GM18873 (cell line): Measurements from ENCODE around the gene SDC1.
"Not testable (repeated sequence)": the region's sequence is repeated elsewhere in the genome, so short reads cannot be mapped to it uniquely, and the experiment has no call there.

Source experiments
- ATAC-seq: cut with Tn5 transposase; IDR thresholded peaks from one replicate; pipeline ENCODE4 v1.9.1; 2021; ENCODE audit warnings: mild to moderate bottlenecking, moderate library complexity, moderate number of reproducible peaks; ENCODE audit not compliant: unreplicated experiment, low FRiP score

SDC1 gene

DNA sequence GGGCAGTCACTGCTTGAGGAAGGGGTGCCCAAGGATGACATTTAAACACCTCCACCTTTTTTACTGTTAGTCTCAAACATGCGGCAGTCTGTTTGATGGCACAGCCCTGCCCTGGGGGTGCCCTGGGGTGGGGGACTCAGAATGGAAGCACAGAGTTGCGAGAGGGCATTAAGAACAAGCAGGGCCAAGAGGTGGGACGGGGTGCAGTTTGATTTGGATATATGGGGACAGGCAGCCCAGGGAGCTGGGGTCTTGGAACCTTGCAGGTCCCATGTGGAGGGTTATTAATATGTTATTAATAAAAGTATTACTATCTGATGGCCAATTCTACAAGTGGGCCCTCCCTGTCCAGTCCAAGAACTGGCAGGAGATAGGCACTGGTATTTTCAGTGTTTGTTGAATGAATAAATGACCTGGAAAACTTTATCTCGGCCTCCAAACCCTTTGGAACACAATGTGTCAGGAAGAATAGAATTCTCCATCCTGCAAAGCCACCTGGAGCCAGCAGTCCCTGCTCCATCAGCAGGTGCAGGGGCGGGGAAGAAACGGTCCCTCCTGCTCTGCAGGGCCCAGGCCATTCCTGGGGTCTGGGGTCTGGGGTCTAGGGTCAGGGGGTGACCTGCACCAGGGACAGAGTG lies 25.2 kb downstream of the SDC1 start:
- no peak for ATAC-seq

- ATAC-seq = no peak
These were observed 25.9 kb downstream of the SDC1 start for GRCh38 chr2:20198796-20199632.

- ATAC-seq = no peak
These were observed 26.9 kb downstream of the SDC1 start for GRCh38 chr2:20198001-20198400.

DNA sequence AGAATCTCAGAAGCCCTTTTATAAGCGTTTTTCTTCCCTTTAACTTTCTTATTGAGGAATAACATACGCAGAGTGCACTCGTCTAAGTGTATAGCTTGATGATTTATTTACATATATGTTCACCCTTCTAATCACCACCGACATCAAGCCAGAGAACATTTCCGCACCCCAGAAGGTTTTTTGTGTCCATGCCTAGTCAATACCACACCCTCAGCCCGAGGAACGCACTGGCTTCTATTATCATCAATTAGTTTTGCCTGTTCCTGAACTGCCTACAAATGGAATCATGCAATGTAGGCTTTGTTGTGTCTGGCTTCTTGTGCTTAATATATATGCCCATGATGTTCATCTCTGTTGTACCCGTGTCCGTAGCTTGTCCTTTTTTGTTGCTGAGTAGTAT lies 27.7 kb downstream of the SDC1 start:
- ATAC-seq = no peak

DNA sequence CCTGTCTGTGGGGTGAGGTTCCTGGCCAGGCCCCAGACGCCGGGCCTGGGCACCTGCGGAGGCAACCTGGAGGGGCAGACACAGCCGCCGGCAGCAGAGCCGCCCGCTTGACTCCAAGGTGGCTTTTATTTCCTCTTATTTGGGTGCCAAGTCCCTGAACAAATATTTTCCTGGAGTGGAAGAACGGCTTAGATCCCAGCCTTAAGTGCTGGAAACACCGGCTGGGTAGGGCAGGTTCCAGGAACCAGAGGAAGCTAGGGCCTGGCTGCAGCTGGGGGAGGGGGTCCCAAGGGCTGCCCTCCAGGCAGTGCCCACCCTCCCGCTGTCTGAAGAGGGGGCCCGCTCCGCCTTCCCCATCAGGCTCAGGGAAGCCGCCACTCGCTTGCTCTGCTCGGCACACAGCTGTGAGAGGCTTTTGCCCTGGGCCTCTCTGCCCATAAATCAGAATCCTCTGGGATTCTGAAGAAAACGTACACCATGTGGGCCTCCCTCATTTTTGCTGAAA lies 28.2 kb downstream of the SDC1 start:
- ATAC-seq = no peak

- ATAC-seq = no peak
These were observed 28.8 kb downstream of the SDC1 start for GRCh38 chr2:20196053-20196656.

- no peak for ATAC-seq
These were observed 29.4 kb downstream of the SDC1 start for GRCh38 chr2:20195431-20196033.

GRCh38 chr2:20195016-20195411 lies 29.9 kb downstream of the SDC1 start:
- ATAC-seq = not testable (repeated sequence)

DNA sequence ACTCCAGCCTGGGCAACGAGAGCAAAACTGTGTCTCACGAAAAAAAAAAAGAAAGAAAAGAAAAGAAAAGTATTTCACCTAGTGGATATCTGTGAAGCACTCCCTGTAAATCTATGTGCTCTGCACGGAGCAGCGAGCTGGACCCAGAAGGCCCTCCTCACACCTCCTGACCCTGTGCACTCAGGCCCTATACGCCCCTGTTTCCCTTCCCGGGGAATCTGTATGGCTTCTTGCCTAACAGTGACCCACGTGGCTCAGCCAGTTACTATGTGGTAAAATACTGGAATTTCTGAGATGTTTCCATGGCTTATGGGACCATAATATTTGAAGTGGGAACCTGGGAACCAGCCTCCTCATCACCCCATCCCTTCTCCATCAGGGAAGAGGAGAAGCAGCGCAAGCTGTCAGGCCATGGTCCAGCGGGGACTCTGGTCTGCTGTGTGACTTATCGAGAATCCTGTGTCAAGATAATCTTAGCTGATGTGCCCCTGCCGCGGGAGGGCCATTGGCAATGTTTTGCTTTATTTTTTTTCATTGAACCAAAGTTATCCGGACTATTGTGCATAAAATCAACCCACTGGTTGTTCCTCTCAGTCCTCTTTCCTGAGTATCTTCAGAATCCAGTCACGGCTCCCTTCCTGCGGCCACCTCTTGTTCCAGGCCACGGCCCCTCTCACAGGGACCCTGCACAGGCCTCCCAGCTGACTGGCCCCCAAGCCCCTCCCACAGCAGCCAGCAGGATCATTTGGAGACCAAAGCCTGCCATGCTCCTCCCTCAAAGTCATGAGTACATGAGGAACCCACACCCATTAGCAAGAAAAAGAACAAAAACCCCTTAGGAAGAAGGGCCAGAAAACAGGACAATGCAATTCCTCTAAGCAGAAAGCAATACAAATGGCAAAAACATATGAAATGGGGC lies 30.6 kb downstream of the SDC1 start:
- ATAC-seq = no peak

DNA sequence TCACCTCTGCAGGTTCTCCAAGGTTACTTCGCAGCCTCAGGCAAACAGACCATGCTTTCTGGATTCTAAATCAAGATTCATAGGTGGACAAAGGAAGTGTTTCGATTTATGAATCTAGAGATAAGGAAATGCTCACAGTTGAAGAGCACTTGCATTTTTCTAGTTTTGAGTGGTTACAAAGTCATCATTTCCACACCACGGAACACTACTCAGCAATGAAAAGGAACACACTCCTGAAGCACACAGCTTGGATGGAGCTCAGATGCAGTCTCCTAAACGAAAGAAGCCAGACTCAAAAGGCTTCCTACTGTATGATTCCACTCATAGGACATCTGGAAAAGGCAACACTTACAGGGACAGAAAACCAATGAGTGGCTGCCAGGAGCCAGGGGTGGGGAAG lies 31.7 kb downstream of the SDC1 start:
- ATAC-seq = no peak

- ATAC-seq = no peak
These were observed 32.1 kb downstream of the SDC1 start for GRCh38 chr2:20192781-20193180.

- no peak for ATAC-seq
These were observed 33.0 kb downstream of the SDC1 start for GRCh38 chr2:20191714-20192569.

GRCh38 chr2:20190876-20191713 lies 33.8 kb downstream of the SDC1 start:
- ATAC-seq = no peak

- ATAC-seq = no peak
These were observed 34.8 kb downstream of the SDC1 start for GRCh38 chr2:20190170-20190569.

GRCh38 chr2:20189299-20189931 lies 35.5 kb downstream of the SDC1 start:
- ATAC-seq = no peak

GRCh38 chr2:20188851-20189250 lies 36.1 kb downstream of the SDC1 start:
- ATAC-seq = no peak

GRCh38 chr2:20188201-20188600 lies 36.7 kb downstream of the SDC1 start:
- ATAC-seq = no peak

- no peak for ATAC-seq
These were observed 37.6 kb downstream of the SDC1 start for GRCh38 chr2:20187331-20187730.
